ENCODE measurements around the gene VPS37B. TPM values are rescaled to one million over a fixed set of nuclear protein-coding genes. Genes with fewer than 3 reads are reported as not detected.

VPS37B gene
- total RNA-seq, 4 donors from 2014 or later: 24.5 to 28.4 (median 25.8) TPM

DNA sequence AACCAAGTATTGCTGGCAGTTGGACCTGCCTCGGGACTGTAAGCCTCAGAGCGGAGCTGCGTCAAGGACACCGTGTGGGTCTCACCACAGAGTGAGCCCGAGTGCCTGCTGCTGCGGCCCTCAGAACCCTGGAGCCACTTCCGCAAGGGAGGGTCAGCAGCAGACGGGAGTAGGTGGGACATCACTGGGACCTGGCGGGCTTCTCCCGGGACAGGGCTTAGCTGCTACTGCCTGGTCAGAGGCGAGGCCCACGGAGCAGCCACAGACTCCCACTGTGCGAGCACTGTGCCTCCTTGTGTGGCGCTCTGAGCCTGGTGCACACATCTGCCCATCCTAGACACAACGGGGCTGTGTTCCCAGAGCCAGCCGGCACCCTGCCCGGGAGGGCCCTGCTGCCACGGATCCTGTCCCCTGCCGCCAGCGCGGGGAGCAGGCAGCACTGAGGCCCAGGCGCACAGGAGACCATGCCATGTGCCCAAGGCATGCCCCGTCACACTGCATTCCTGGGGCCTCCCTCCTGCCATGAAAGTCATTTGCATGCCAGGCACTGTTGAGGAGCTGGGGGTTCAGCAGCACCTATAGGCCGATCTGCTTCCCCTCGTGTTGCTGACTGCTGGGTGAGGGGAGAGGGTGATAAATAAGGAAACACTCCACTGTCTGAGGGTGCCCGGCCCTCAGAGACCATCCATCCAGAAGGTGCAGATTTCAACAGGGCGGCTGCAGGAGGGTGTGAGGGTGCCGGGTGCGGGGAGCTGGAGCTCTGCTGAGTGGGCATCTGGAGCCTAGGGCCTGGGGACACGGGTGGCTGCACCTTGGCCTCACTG lies 50.7 kb downstream of the VPS37B start:
- WGBS, 2 donors: 71 to 74% methylated on average over 21 to 24 of the region's 30 CpGs
- no peak for DNase-seq (ENCODE audit: low spot score in 2 of 2)

DNA sequence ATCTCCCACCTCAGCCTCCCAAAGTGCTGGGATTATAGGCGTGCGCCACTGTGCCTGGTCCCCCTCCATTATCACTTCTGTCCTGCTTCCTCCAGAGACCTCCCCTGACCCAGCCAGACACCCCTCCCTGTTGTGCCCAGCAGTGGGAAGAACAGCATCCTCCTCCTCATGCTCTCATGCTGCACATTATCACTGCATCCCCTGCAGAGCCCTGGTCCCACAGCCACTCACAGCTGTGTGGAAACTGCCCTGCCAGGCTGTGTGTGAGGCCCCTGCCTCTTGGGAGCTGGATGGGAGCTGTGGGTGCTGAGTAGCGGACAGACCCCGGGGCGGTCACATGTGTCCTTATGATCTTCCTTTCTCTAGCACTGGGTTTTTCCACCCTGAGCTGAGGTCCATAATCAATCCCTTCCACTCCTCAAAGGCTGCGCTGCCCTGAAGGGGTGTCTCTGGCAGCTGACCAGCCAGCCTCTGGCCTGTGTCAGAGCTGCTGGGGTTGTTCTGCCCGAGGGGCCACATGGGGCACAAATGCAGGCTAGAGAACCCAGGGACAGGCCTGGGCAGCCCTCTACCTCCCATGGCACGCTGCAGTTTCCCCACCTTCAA lies 51.5 kb downstream of the VPS37B start:
- TF ChIP-seq, protein P1, sequence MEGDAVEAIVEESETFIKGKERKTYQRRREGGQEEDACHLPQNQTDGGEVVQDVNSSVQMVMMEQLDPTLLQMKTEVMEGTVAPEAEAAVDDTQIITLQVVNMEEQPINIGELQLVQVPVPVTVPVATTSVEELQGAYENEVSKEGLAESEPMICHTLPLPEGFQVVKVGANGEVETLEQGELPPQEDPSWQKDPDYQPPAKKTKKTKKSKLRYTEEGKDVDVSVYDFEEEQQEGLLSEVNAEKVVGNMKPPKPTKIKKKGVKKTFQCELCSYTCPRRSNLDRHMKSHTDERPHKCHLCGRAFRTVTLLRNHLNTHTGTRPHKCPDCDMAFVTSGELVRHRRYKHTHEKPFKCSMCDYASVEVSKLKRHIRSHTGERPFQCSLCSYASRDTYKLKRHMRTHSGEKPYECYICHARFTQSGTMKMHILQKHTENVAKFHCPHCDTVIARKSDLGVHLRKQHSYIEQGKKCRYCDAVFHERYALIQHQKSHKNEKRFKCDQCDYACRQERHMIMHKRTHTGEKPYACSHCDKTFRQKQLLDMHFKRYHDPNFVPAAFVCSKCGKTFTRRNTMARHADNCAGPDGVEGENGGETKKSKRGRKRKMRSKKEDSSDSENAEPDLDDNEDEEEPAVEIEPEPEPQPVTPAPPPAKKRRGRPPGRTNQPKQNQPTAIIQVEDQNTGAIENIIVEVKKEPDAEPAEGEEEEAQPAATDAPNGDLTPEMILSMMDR (IDR thresholded peaks at IDR 0.05): no peak
- TF ChIP-seq POLR2A (IDR thresholded peaks at IDR 0.05) (no peak), EP300 (IDR thresholded peaks at IDR 0.05) (no peak)
- no peak for DNase-seq (ENCODE audit: low spot score in 2 of 2)
- Histone ChIP-seq H3K9me3 (no peaks in the 10 kb centered on the region), H3K27me3 (no peaks in the 10 kb centered on the region), H3K27ac (peak overlapping the region in 2 of 4 donors; percentile 46 to 63), H3K36me3 (no peaks in the 10 kb centered on the region), H3K4me3 (no peak overlapping the region), H3K4me1 (peaks cover 0 to 37% (median 7%) of the 10 kb centered on the region in 4 donors)
- 72 to 82% methylated on average over 7 to 8 of the region's 8 CpGs for WGBS, 2 donors

More for the DNA sequence above, 50.7 kb downstream of the VPS37B start:
- Histone ChIP-seq H3K9me3 (no peaks in the 10 kb centered on the region), H3K4me1 (peaks cover 0 to 37% (median 7%) of the 10 kb centered on the region in 4 donors), H3K27me3 (no peaks in the 10 kb centered on the region), H3K27ac (peak overlapping the region in 2 of 4 donors; percentile 46 to 63), H3K36me3 (no peaks in the 10 kb centered on the region), H3K4me3 (no peak overlapping the region)
- TF ChIP-seq, protein P1 (IDR thresholded peaks at IDR 0.05): no peak
- TF ChIP-seq EP300 (IDR thresholded peaks at IDR 0.05) (no peak), POLR2A (IDR thresholded peaks at IDR 0.05) (no peak)

DNA sequence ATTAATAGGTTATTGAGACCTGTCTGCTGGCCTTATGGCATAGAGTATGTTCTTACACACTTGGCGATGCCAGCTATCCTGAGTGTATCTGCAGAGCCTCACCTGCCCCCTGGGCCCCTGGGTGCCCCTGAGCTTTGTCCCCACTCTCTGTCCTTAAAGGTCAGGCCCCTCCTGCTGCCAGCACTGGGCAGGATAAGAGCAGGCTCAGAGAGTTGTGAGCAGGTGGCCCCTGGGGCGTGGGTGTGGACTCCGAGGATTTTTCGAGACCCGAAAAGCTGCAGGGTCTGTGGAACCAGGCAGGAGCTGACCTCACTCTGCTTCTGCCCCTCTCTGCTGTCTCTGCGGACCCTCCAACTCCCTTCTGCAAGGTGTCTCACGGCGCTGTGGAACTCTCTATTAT lies 52.5 kb downstream of the VPS37B start:
- Histone ChIP-seq H3K27ac (no peak overlapping the region), H3K4me1 (peaks cover 0 to 35% (median 7%) of the 10 kb centered on the region in 4 donors), H3K36me3 (no peaks in the 10 kb centered on the region), H3K9me3 (no peaks in the 10 kb centered on the region), H3K4me3 (no peak overlapping the region), H3K27me3 (no peaks in the 10 kb centered on the region)
- no peak for DNase-seq (ENCODE audit: low spot score in 2 of 2)
- 90 to 91% methylated on average over 8 of the region's 8 CpGs for WGBS, 2 donors
- TF ChIP-seq, protein P1 (IDR thresholded peaks at IDR 0.05): no peak
- TF ChIP-seq POLR2A (IDR thresholded peaks at IDR 0.05) (no peak), EP300 (IDR thresholded peaks at IDR 0.05) (no peak)

DNA sequence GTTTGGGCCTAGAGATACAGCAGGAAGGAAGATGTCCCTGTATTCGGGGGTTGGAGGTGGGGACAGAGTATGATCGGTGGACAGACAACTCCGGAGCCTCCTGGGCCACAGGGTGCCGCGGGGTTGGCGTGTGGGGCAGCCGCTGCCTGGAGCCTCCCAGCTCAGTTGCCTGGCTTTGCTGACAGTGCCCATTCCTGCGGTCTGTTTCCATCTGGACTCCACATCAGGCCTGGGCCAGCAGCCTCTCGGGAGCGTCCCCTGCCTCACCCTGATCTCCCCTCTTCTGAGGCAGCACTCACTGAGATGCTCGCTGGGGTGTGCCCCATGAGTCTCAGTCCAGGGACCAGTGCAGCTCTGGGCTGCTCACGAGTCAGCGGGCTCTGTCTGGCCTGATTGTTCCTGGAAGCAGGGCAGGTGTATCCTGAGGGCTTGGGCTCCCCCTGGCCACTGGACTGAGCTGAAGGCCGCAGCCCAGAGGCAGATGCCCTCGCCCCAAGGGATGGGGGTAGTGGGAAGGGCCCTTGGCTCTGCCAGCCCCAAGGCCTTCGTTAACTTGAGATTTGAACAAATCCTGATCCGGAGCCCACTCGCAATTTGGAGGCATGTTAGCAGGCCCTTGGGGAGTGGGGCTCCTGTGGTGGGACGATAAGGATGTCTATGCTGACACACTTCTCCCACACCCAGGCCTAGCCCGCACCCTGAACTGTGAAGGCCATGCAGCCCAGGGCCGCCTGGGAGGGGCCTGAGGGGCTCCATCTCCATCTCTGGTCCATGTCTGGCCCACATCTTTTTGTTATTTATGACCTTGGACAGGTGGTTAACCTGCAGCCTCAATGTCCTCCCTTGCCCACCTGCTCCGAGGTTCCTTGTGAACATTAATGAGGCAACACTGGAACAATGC lies 53.2 kb downstream of the VPS37B start:
- no peak for DNase-seq (ENCODE audit: low spot score in 2 of 2)
- WGBS, 2 donors: 66 to 79% methylated on average over 12 to 22 of the region's 22 CpGs
- H3K36me3 ChIP-seq: no peaks in the 10 kb centered on the region
- H3K27me3 ChIP-seq: no peaks in the 10 kb centered on the region
- TF ChIP-seq, protein P1 (IDR thresholded peaks at IDR 0.05): no peak
- no peak for TF ChIP-seq POLR2A (IDR thresholded peaks at IDR 0.05)
- TF ChIP-seq EP300 (IDR thresholded peaks at IDR 0.05): no peak
- H3K9me3 ChIP-seq: no peaks in the 10 kb centered on the region
- no peak overlapping the region for H3K4me3 ChIP-seq
- H3K27ac ChIP-seq: peak overlapping the region in 2 of 4 donors; percentile 32 to 70
- H3K4me1 ChIP-seq: peaks cover 0 to 28% (median 8%) of the 10 kb centered on the region in 4 donors
